ENCODE measurements around the gene PROM2.
"Not testable (repeated sequence)": the region's sequence is repeated elsewhere in the genome, so short reads cannot be mapped to it uniquely, and the experiment has no call there.

PROM2 gene

GRCh38 chr2:95274291-95275150, at the start of gene PROM2:
Gene PROM2, plus strand, starts transcription at chr2:95274449. Its CDS starts 137 bp downstream, at chr2:95274586.
- H3K4me3 ChIP-seq (ENCODE audit: low read length): no peak within 1 kb of the TSS

GRCh38 chr2:95225658-95226057, 48.6 kb upstream of the PROM2 start:
- H3K4me3 ChIP-seq (ENCODE audit: low read length): no peak overlapping the region
- TF ChIP-seq ZNF274 (IDR thresholded peaks at IDR 0.05; ENCODE audit: low read depth, low read length): no peak

More at GRCh38 chr2:95274291-95275150, at the start of gene PROM2:
- TF ChIP-seq ZNF274 (IDR thresholded peaks at IDR 0.05; ENCODE audit: low read depth, low read length): no peak

- TF ChIP-seq ZNF274 (IDR thresholded peaks at IDR 0.05; ENCODE audit: low read depth, low read length): no peak
- no peak overlapping the region for H3K4me3 ChIP-seq (ENCODE audit: low read length)
Measured at GRCh38 chr2:95231723-95232122, 42.5 kb upstream of the PROM2 start.

- no peak for TF ChIP-seq ZNF274 (IDR thresholded peaks at IDR 0.05; ENCODE audit: low read depth, low read length)
- no peak overlapping the region for H3K4me3 ChIP-seq (ENCODE audit: low read length)
Measured at GRCh38 chr2:95232232-95232631, 42.0 kb upstream of the PROM2 start.

- no peak for TF ChIP-seq ZNF274 (IDR thresholded peaks at IDR 0.05; ENCODE audit: low read depth, low read length)
- H3K4me3 ChIP-seq (ENCODE audit: low read length): no peak overlapping the region
Measured at GRCh38 chr2:95234286-95234785, 39.9 kb upstream of the PROM2 start.

- no peak overlapping the region for H3K4me3 ChIP-seq (ENCODE audit: low read length)
- TF ChIP-seq ZNF274 (IDR thresholded peaks at IDR 0.05; ENCODE audit: low read depth, low read length): no peak
Measured at GRCh38 chr2:95234816-95235215, 39.4 kb upstream of the PROM2 start.

GRCh38 chr2:95238131-95238530, 36.1 kb upstream of the PROM2 start:
- H3K4me3 ChIP-seq (ENCODE audit: low read length): no peak overlapping the region

GRCh38 chr2:95240091-95240490, 34.2 kb upstream of the PROM2 start:
- no peak overlapping the region for H3K4me3 ChIP-seq (ENCODE audit: low read length)
- no peak for TF ChIP-seq ZNF274 (IDR thresholded peaks at IDR 0.05; ENCODE audit: low read depth, low read length)

More at GRCh38 chr2:95238131-95238530, 36.1 kb upstream of the PROM2 start:
- TF ChIP-seq ZNF274 (IDR thresholded peaks at IDR 0.05; ENCODE audit: low read depth, low read length): no peak

GRCh38 chr2:95240556-95240955, 33.7 kb upstream of the PROM2 start:
- H3K4me3 ChIP-seq (ENCODE audit: low read length): no peak overlapping the region
- no peak for TF ChIP-seq ZNF274 (IDR thresholded peaks at IDR 0.05; ENCODE audit: low read depth, low read length)

GRCh38 chr2:95242084-95242483, 32.2 kb upstream of the PROM2 start:
- H3K4me3 ChIP-seq (ENCODE audit: low read length): not testable (repeated sequence)

GRCh38 chr2:95258271-95258670, 16.0 kb upstream of the PROM2 start:
- no peak overlapping the region for H3K4me3 ChIP-seq (ENCODE audit: low read length)
- TF ChIP-seq ZNF274 (IDR thresholded peaks at IDR 0.05; ENCODE audit: low read depth, low read length): no peak

- no peak overlapping the region for H3K4me3 ChIP-seq (ENCODE audit: low read length)
Measured at GRCh38 chr2:95260028-95261023, 13.9 kb upstream of the PROM2 start.

GRCh38 chr2:95261602-95262001, 12.6 kb upstream of the PROM2 start:
- no peak for TF ChIP-seq ZNF274 (IDR thresholded peaks at IDR 0.05; ENCODE audit: low read depth, low read length)
- no peak overlapping the region for H3K4me3 ChIP-seq (ENCODE audit: low read length)

More at GRCh38 chr2:95260028-95261023, 13.9 kb upstream of the PROM2 start:
- no peak for TF ChIP-seq ZNF274 (IDR thresholded peaks at IDR 0.05; ENCODE audit: low read depth, low read length)

- H3K4me3 ChIP-seq (ENCODE audit: low read length): no peak overlapping the region
- TF ChIP-seq ZNF274 (IDR thresholded peaks at IDR 0.05; ENCODE audit: low read depth, low read length): no peak
Measured at GRCh38 chr2:95262896-95263542, 11.2 kb upstream of the PROM2 start.
